Measurements from ENCODE around the gene ERMP1.
A peak's percentile ranks its signal among the peaks of the same experiment; 100 is the strongest.
"Not testable (repeated sequence)": the region's sequence is repeated elsewhere in the genome, so short reads cannot be mapped to it uniquely, and the experiment has no call there.

The ERMP1 gene

DNA sequence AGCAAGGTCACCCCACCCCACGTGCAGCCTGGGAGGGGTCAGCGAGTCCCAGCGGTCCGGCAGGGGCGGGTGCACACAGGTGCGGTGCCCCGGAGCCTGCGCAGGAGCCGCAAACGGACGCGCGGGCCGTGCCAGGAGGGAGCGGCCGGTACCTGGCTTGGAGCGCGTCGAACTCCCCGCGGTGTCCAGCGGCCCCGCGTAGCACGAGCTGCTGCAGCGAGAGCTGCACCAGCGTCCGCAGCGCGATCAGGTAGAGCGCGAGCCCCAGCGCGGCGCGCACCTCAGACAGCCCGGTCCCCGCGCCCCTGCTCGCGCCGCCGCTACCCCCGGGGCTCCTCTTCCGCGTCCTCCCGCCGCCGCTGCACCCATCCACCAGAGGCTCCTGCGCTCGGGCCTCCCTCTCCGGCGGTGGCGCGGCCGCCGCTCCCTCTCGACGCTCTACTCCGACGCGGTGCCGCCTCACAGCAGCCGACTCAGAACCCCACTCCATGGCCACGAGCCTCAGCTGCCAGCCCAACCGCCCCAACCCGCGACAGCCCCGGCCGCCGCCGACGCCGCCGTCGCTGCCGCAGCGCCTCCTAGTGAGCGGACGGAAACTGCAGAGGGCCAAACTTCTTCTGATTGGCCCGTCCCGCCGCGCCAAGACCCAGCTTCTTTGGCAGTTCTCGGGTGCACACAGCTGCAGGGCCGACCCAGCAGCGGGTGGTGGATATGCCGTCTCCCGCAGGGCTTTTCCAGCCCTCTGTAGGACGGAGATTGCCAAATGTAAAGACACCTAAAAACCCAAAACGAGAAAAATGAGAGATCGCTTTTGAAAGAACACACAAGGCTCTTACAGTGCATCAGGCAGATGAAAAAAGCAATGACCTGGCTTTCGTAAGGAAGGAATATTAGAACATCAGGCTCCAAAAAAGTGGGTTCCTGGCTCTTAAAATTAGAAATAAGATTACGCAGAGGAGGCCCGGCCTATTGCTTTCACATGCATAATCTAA lies at the start of gene ERMP1:
Gene ERMP1, minus strand, starts transcription at position 580 of the 992 bp plus-strand sequence. Its CDS starts 90 bp downstream, at position 490.
- DNase-seq, result peak; percentile 85

GRCh38 chr9:5882244-5883012 lies 49.5 kb upstream of the ERMP1 start:
- not testable (repeated sequence) for DNase-seq

- DNase-seq, result peak; percentile 17
These were observed 46.7 kb upstream of the ERMP1 start for GRCh38 chr9:5879419-5880181.

DNA sequence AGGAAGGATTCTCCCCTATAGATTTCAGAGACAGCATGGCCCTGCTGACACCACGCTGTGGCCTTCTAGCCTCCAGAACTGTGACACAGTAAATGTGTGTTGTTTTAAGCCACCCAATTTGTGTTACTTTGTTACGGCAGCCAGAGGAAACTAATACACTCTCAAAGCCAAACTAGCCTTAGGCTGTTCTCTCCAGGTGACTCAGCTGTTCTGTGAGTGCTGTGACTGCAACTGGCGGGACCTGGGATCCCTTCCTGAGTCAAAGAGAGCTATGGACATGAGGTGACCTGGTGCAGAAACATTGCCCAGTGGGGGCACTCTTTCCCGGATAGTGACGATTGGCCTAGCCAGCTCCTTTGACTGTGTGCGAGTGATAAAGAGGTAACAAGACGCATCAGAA lies 43.8 kb upstream of the ERMP1 start:
- DNase-seq, result no peak

- DNase-seq, result no peak
These were observed 43.1 kb upstream of the ERMP1 start for GRCh38 chr9:5876026-5876425.

DNA sequence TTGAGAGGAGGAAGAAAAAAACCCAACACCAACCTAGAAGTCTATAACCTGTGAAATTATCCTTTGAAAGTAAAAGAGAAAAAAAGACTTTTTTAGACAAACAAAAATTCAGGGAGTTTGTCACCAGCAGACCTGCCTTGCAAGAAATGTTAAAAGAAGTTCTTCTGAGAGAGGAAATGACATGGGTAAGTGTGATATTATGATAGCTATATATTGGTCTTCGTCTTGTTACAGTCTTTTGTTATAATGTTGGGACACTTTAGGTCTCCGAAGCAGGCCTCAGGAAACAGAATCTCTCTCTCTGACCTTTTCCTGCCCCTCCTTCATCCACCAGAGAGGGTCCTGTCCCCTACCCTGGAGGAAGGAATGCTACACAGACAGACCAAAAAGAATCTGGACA lies 41.1 kb upstream of the ERMP1 start:
- DNase-seq, result no peak

GRCh38 chr9:5873439-5873838 lies 40.5 kb upstream of the ERMP1 start:
- no peak for DNase-seq

DNA sequence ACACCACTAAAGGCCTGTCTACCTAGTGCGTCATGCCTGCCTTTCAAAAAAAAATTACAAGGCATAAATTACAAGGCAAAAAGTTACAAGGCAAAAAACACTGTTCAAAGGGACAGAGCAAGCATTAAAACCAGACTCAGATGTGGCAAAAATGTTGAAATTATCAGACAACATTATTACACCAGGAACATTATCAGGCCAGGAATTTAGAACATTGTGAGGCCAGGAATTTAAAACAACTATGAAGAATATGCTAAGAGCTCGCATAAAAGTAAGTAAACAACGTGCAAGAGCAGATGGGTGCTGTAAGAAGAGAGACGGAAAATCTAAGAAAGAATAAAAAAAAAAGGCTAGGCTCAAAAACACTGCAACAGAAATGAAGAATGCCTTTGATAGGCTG lies 39.6 kb upstream of the ERMP1 start:
- DNase-seq, result no peak

DNA sequence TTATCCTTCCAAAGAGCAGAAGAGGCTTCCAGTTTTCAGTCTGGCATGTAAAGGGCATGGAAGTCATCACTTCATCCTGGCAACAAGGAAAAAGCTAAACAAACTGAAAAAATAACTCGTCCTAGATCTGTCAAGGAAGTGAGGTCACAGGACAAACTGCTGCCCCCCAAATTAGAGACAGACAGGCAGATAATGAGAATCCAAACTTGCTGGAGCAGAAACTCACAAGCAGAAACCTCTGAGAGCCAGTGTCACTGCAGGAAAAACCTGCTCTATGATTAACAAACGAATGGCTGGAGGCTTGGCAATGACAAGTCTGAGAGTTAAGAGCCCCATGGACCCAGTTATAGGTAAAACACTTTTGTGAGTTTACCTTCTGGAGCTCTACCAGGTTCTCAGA lies 38.9 kb upstream of the ERMP1 start:
- no peak for DNase-seq

DNA sequence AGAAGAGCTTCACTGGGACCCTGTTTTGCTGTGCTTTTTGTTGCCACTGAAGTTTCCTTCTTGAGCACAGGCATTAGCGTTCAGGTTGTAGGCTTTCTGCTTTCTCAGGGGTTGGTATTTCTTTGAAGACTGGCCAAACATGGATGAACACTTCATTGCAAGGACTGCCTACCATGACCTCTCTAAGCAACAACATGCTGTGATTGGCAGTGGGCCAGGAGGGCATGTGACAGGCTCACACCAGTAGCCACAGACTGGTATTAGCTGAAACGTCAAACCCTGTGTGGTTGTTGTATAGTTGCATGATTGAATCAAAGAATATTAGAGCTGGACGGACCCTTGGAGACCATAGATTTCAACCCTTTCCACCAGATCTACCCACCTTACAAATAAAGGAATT lies 37.8 kb upstream of the ERMP1 start:
- peak; percentile 5 for DNase-seq

DNA sequence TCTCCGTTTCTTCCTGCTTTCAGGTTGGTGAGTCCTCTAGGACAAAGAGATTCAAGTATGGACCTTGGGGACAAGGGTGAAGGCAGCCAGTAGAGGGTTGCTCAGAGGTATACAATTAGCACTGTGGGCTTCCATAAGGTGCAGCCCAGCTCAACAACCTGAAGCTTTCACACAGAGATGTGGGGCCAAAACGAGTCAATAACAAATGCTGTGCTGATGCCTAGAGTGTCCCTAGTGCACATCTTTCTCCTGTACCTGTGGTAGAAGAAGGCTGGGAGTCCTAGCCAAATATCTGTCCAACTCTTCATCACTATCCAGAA lies 37.1 kb upstream of the ERMP1 start:
- no peak for DNase-seq

DNA sequence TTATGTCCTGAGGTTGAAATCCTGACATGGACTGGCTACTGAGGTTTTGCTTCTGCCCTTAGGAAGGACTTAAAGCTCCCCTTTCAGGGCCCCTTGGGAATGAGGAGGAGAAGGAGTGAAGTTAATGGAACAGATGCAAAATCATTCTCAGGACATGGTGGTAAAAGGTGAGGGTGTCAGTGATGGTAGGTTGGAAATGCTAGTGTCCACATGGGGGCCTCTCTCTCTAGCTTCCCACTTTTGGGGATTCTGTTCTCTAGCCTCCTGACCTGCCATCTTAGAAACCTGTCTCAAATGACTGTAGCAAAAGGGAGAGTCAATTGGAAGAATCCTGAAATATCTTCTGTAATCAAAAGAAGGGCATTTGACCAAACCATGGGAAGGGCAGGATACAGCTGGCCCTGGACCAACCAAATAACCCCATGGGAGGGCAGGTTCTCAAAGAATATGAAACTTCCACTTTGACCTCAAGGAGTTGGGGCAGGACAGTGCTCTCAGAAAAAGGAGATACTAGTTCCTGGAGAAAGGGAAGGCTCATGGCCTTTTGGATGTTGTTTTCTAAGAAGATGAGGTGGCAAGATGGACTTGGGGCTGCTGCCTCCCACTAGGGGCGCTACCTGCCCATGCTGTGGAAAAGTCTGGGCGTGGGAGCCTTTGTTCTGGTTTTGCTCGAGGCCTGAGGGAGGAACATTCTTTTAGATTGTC lies 36.5 kb upstream of the ERMP1 start:
- peak; percentile 8 for DNase-seq

DNA sequence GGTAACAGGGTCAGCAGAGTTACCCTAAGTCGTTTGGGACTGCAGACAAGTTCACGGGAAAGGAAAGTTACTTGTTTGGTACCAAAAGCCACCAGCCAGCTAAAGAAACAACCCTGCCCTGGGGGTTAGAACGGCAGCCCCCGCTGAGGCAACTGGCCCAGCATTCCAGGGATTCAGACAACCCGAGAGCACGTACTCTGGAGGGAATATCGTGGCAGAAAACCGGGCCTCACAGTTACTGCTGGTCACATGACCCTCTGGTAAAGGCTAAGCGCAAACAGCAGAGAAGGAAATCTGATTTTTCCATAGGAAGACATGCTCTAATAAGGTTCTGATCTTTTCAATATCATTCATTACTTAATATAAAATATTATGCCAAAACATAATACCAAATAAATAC lies 35.3 kb upstream of the ERMP1 start:
- DNase-seq, result no peak

- no peak for DNase-seq
These were observed 33.8 kb upstream of the ERMP1 start for GRCh38 chr9:5866685-5867084.

DNA sequence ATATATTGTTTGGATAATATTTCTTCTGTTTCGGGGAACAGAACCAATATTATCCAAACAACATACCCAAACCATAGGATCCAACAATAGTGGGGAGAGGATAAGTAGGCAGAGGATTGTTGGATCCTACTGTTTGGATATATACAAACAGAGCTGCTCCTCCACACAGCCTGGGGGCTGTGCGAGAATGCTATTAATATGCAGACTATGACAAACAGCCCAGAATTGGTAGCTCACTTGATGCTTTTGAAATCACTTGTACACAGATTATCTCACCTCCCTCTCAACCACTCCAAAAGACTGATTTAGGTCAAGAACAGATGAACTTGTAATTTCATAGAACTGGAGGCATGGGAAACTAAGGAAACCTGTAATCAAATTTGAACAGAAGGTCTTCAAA lies 33.4 kb upstream of the ERMP1 start:
- no peak for DNase-seq

DNA sequence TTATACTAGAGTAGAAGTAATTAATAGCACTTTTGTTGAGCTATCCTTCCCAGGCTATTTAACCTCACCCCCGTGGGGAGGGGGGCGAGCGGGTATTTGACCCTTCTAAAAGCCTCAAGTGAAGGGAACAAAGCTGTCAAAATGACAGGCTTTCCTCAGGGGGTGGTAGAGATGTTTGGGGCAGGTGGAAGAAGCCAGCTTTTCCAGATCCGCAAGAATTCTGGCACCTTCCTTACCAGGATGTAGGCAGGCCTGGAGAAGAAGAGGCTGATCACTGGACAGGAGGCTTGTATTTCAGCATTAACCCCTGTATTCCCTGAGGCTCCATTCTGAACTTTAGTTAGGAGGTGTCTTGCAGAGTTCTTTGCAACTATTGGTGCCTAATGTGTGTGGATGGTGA lies 31.5 kb upstream of the ERMP1 start:
- DNase-seq, result no peak

- no peak for DNase-seq
These were observed 30.3 kb upstream of the ERMP1 start for GRCh38 chr9:5863092-5863746.

GRCh38 chr9:5858833-5859232 lies 25.9 kb upstream of the ERMP1 start:
- DNase-seq, result no peak

DNA sequence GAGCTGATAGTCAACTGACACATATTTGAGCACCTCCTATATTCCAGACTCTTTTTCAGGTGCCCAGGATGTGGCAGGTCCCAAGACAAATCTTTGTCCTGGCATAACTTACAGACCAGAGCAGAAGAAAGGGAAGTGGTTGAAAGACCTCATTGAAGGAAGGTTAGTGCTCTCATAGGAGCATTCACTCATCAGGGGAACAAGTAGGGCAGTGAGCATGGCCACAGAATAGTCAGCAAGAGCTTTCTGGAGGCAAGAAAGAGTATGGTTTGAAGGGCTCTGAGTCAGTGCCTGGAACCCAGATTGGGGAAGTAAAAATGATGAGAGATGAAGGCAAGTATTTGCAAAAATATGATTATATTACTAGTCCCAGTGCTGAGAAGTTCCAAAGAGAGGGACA lies 25.0 kb upstream of the ERMP1 start:
- no peak for DNase-seq

- DNase-seq, result no peak
These were observed 21.3 kb upstream of the ERMP1 start for GRCh38 chr9:5854063-5854790.

DNA sequence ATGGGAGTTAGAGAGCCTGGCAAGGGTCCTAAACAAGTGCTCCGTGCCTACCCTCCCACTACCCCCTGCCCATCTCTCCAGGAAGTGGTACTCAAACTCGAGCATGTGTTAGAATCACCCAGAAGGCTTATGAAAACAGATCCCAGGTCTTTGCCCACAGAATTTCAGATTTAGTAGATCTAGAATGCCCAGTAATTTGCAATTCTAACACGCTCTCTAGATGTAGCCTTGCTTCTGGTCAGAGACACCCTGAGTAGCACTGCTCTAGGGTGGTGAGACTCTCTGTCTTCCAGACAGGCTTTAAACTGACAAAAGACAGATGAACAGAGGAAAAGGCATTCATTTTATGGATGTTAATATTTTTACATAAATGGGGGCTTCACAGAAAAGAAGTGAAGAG lies 20.7 kb upstream of the ERMP1 start:
- no peak for DNase-seq
